SK-N-SH (cell line): ENCODE results near the gene IGF2. TPM values are rescaled to one million over a fixed set of nuclear protein-coding genes. Genes with fewer than 3 reads are reported as not detected.

Experiments
- CTCF ChIA-PET: fragments of 300-600, 350-600 bp; formaldehyde crosslinking; extraction: SDS; loops from one replicate; lab custom pipeline; 2021; lab: Yijun Ruan, JAX
- POLR2A ChIA-PET: fragments of 350-600 bp; sonication (Branson Sonifier 250); formaldehyde crosslinking; extraction: SDS; loops from one replicate; lab custom pipeline; 2020; ENCODE audit warnings: antibody characterized with exemption, inconsistent platforms; lab: Yijun Ruan, JAX
- DNase-seq: peaks from one replicate; pipeline ENCODE4 v3.0.0; 2012
- H2AFZ ChIP-seq: fragments of 200-600 bp; sonication (generic); 2 replicates; pipeline ENCODE4 v1.8.1; 2016; ENCODE audit warnings: antibody characterized with exemption, mild to moderate bottlenecking, low read depth
- H3F3A ChIP-seq: fragments of 200-600 bp; sonication (generic); replicated peaks from 2 replicates; pipeline ENCODE3; 2016; ENCODE audit warnings: antibody characterized with exemption, mild to moderate bottlenecking; ENCODE audit not compliant: insufficient read depth
- H3K27ac ChIP-seq, 2 experiments: fragments of 200-500 bp in 1 of 2; fragments of 200-600 bp in 1 of 2; sonication (Bioruptor generic) in 1 of 2; sonication (generic), shearing (Covaris generic) in 1 of 2; 2 replicates each; pipeline versions ENCODE4 v1.5.1 to v1.6.1; 2014 to 2016; ENCODE audit warnings: low read depth in 2 of 2, inconsistent platforms in 1 of 2, low read length in 1 of 2, mild to moderate bottlenecking in 1 of 2, mixed read lengths in 1 of 2
- H3K27me3 ChIP-seq: fragments of 200-600 bp; sonication (generic), shearing (Covaris generic); 2 replicates; pipeline ENCODE4 v1.6.1; 2016; ENCODE audit warnings: mixed run types; ENCODE audit not compliant: insufficient read depth
- H3K36me3 ChIP-seq, 2 experiments: fragments of 200-500 bp in 1 of 2; fragments of 200-600 bp in 1 of 2; sonication (Bioruptor generic) in 1 of 2; sonication (generic) in 1 of 2; replicated peaks in 1 of 2; 2 replicates each; pipeline versions ENCODE3 to v1.5.1; 2014 to 2016; ENCODE audit warnings: low read length in 1 of 2, mild to moderate bottlenecking in 1 of 2; ENCODE audit not compliant: insufficient read depth in 2 of 2, control insufficient read depth in 1 of 2
- H3K4me1 ChIP-seq, 2 experiments: fragments of 200-500 bp in 1 of 2; fragments of 200-600 bp in 1 of 2; sonication (Bioruptor generic) in 1 of 2; sonication (generic), shearing (Covaris generic) in 1 of 2; 2 replicates each; pipeline versions ENCODE4 v1.5.1 to v1.6.1; 2014 to 2016; ENCODE audit warnings: low read depth in 1 of 2, low read length in 1 of 2, mixed run types in 1 of 2; ENCODE audit not compliant: insufficient read depth in 2 of 2, control insufficient read depth in 1 of 2
- H3K4me2 ChIP-seq: fragments of 200-600 bp; sonication (generic), shearing (Covaris generic); 2 replicates; pipeline ENCODE4 v1.6.1; 2017; ENCODE audit warnings: mixed run types
- H3K4me3 ChIP-seq, 2 experiments: fragments of 200-500 bp in 1 of 2; fragments of 200-600 bp in 1 of 2; sonication (Bioruptor generic) in 1 of 2; sonication (generic), shearing (Covaris generic) in 1 of 2; 2 replicates each; pipeline versions ENCODE4 v1.5.1 to v1.8.1; 2014 to 2016; ENCODE audit warnings: low read depth in 2 of 2, inconsistent platforms in 1 of 2, low read length in 1 of 2, mild to moderate bottlenecking in 1 of 2, mixed read lengths in 1 of 2, moderate library complexity in 1 of 2
- H3K79me2 ChIP-seq: fragments of 200-600 bp; sonication (generic); 2 replicates; pipeline ENCODE4 v1.8.1; 2017; ENCODE audit warnings: mild to moderate bottlenecking; ENCODE audit not compliant: insufficient read depth
- H3K9ac ChIP-seq: fragments of 200-600 bp; sonication (generic); 2 replicates; pipeline ENCODE4 v1.6.1; 2017; ENCODE audit warnings: mixed run types
- H3K9me2 ChIP-seq: fragments of 200-600 bp; sonication (generic); 2 replicates; pipeline ENCODE4 v1.6.1; 2017; ENCODE audit warnings: mixed run types
- H3K9me3 ChIP-seq: fragments of 200-600 bp; sonication (generic); 2 replicates; pipeline ENCODE4 v1.6.1; 2017; ENCODE audit warnings: mixed run types, mild to moderate bottlenecking, moderate library complexity
- H4K20me1 ChIP-seq: fragments of 200-600 bp; sonication (generic); 2 replicates; pipeline ENCODE4 v1.6.1; 2017; ENCODE audit warnings: mild to moderate bottlenecking, mixed run types; ENCODE audit not compliant: insufficient read depth
- IRF3 ChIP-seq: fragments of 150-350 bp; IDR thresholded peaks from 2 replicates; pipeline ENCODE4 v1.6.1; 2016; ENCODE audit warnings: mild to moderate bottlenecking, low read depth, low read length
- MAX ChIP-seq: IDR thresholded peaks from 2 replicates; pipeline ENCODE4 v1.4.0; 2012; ENCODE audit warnings: low read depth
- MXI1 ChIP-seq: IDR thresholded peaks from 2 replicates; pipeline ENCODE4 v1.6.1; 2012; ENCODE audit warnings: mild to moderate bottlenecking, low read depth, low read length, improper control_type of control experiment
- PBX3 ChIP-seq: IDR thresholded peaks from 2 replicates; pipeline ENCODE4; 2012
- POLR2AphosphoS5 ChIP-seq: IDR thresholded peaks from 2 replicates; pipeline ENCODE4 v1.6.1; 2012; ENCODE audit warnings: low read depth, low read length
- RFX5 ChIP-seq: IDR thresholded peaks from 2 replicates; pipeline ENCODE4 v1.6.1; 2012; ENCODE audit warnings: mild to moderate bottlenecking, improper control_type of control experiment, low read length
- SIN3A ChIP-seq: IDR thresholded peaks from 2 replicates; pipeline ENCODE4 v1.6.1; 2012; ENCODE audit warnings: low read depth, mild to moderate bottlenecking, low read length, moderate library complexity, borderline replicate concordance
- TEAD4 ChIP-seq: IDR thresholded peaks from 2 replicates; pipeline ENCODE4 v1.4.0; 2012; ENCODE audit warnings: mild to moderate bottlenecking, borderline replicate concordance; ENCODE audit not compliant: insufficient read depth
- USF2 ChIP-seq: fragments of 150-350 bp; IDR thresholded peaks from 2 replicates; pipeline ENCODE4 v1.6.1; 2017; ENCODE audit warnings: antibody characterized with exemption, low read length, low read depth, borderline replicate concordance
- WGBS: methylation state at CpG from one replicate; pipeline ENCODE4 v1.1.6; 2017; ENCODE audit warnings: low lambda C conversion rate; 5-methylcytosine and 5-hydroxymethylcytosine counted together
- polyA plus RNA-seq, 3 experiments: library from polyadenylated mRNA; depleted of rRNA; stranded (reverse); fragments of >200 nt; gene quantifications; 2 replicates each; pipeline ENCODE4 v1.2.3, GENCODE V29; 2012

Gene IGF2
- polyA plus RNA-seq, 1 of the 3 experiments (the other 2 are of a cell fraction), result 0.05 TPM

GRCh38 chr11:2139621-2140337 is 590 bp upstream of the IGF2 start (continued):
- TF ChIP-seq TEAD4, result no peak

GRCh38 chr11:2138431-2139122 is 612 bp downstream of the IGF2 start:
- Histone ChIP-seq H3K27ac (peak overlapping the region in 1 of 2 experiments; percentile 47; a peak in 1 of 4 replicates), H3K36me3 (no peaks in the 10 kb centered on the region), H3K4me2 (no peak overlapping the region), H3K79me2 (no peaks in the 10 kb centered on the region), H3K4me1 (peaks cover 0 to 10% of the 10 kb centered on the region in 2 experiments; a peak in 1 of 4 replicates), H3K9me3 (no peaks in the 10 kb centered on the region), H4K20me1 (no peaks in the 10 kb centered on the region), H3K9me2 (no peaks in the 10 kb centered on the region), H2AFZ (no peak overlapping the region), H3K9ac (no peak overlapping the region), H3K27me3 (peaks cover 47% of the 10 kb centered on the region), H3K4me3 (peak overlapping the region in 1 of 2 experiments; percentile 41; a peak in 1 of 4 replicates), H3F3A (peaks cover 8% of the 10 kb centered on the region)
- ChIA-PET POLR2A (interaction anchor here (0.8 to 1.5 kb wide), 5 partner anchors 11 to 185 kb away, joined by 3 to 5 read pairs (median 4); no protein-coding TSS in a partner anchor), CTCF (interaction anchor here (0.6 to 25.3 kb wide), 5 partner anchors 12 to 1023 kb away, joined by 3 to 1098 read pairs (median 3); no protein-coding TSS in a partner anchor)
- no peak for TF ChIP-seq POLR2AphosphoS5
- TF ChIP-seq PBX3, result no peak
- no peak for TF ChIP-seq SIN3A
- TF ChIP-seq RFX5, result no peak
- no peak for TF ChIP-seq USF2
- TF ChIP-seq MAX, result no peak
- TF ChIP-seq MXI1, result no peak
- no peak for TF ChIP-seq IRF3
- DNase-seq, result no peak
- WGBS, result 7% methylated on average over 24 of the region's 68 CpGs
